ENCODE results near the gene NUDT16L1.

The NUDT16L1 gene

GRCh38 chr16:4664538-4665418 lies 28.6 kb upstream of the NUDT16L1 start:
- no peak for DNase-seq (ENCODE audit: low read depth)

GRCh38 chr16:4666537-4667202 lies 26.7 kb upstream of the NUDT16L1 start:
- DNase-seq (ENCODE audit: low read depth) = no peak

- no peak for DNase-seq (ENCODE audit: low read depth)
Measured at GRCh38 chr16:4667203-4667963, 26.0 kb upstream of the NUDT16L1 start.

DNA sequence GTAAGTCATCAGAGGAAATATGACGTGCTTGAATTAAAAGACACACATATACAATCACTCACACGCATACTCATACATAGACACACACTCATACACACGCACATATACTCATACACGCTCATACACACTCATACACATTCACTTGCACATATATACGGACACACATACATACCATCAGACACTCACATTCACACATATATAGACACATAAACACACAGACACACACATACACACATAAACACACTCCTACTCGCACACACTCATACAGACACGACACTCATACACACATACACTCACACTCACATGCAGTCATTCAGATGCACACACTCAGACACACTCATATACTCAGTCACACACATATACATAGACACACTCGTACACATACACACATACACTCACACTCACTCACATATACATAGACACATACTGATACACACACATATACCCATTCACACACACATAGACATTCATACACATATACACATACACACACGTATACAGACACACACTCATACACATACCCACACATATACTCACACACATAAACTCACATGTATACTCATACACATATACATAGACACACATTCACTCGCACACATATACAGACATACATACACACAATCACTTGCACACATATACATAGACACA lies 24.9 kb upstream of the NUDT16L1 start:
- DNase-seq (ENCODE audit: low read depth) = no peak

GRCh38 chr16:4673387-4674046 lies 19.8 kb upstream of the NUDT16L1 start:
- DNase-seq (ENCODE audit: low read depth) = no peak

- DNase-seq (ENCODE audit: low read depth) = no peak
Measured at GRCh38 chr16:4674926-4675530, 18.3 kb upstream of the NUDT16L1 start.

- DNase-seq (ENCODE audit: low read depth) = no peak
Measured at GRCh38 chr16:4675864-4676786, 17.2 kb upstream of the NUDT16L1 start.

- DNase-seq (ENCODE audit: low read depth) = no peak
Measured at GRCh38 chr16:4676831-4677230, 16.5 kb upstream of the NUDT16L1 start.

DNA sequence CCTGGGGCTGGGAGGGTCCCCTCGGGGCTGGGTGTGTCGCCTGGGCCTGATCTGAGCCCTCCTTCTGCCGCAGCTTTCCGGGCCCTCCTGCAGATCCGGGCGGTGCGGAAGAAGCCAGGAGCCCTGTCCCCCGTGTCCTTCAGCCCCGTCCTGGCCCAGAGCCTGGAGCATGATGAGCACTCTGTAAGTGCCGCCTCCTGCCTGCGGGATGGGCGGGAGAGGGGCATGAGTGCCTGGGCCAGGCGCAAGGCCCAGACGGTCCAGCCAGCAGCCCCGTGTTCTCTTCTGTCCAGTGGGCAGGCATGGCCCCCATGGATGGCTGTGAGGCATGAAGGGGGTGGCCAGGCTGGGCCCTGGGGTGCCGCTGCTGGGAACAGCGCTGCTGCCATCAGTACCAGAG lies 16.0 kb upstream of the NUDT16L1 start:
- DNase-seq (ENCODE audit: low read depth) = no peak

- no peak for DNase-seq (ENCODE audit: low read depth)
Measured at GRCh38 chr16:4677994-4678393, 15.4 kb upstream of the NUDT16L1 start.

DNA sequence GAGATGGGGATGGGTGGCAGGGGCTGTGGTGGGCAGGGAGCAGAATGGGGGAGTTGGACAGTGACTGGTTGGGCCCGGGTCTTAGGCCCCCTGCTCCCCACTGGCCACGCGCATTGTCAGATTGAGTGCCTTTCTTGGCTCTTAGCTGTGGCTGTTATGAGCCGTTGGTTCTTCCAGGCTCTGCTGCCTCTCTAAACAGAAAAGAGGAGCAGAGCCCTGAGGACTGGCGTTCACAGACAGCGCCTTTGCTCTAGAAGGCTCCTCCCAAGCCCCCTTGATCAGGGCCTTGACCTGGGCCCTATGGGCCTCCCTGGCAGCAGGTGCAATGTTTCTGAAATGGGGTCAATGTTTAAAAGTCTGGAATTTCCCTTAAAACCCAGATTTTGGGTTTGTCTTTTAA lies 14.8 kb upstream of the NUDT16L1 start:
- DNase-seq (ENCODE audit: low read depth) = no peak

GRCh38 chr16:4679156-4679849 lies 14.1 kb upstream of the NUDT16L1 start:
- no peak for DNase-seq (ENCODE audit: low read depth)

GRCh38 chr16:4679850-4680636 lies 13.3 kb upstream of the NUDT16L1 start:
- DNase-seq (ENCODE audit: low read depth) = no peak

GRCh38 chr16:4680673-4681470 lies 12.5 kb upstream of the NUDT16L1 start:
- no peak for DNase-seq (ENCODE audit: low read depth)

DNA sequence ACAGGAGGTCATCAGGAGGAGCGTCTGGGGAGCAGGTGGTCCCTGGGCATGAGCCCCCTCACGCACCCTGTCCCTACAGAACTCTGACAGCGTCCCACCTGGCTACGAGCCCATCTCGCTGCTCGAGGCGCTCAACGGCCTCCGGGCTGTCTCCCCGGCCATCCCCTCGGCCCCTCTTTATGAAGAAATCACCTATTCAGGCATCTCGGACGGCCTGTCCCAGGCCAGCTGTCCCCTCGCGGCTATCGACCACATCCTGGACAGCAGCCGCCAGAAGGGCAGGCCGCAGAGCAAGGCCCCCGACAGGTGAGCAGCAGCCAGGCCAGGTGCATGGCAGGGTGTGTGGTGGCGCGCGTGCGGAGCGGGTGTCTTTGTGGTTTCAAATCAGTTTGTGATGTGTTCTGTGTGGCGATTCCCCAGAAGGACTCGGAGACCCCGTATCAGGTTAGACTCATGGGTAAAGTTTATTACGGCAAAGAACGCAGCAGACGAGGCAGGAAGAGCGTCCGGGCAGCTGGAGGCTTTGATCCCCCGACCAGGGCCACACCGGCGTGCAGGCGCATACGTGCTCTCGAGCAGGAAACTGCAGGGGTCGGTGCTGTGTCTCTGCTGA lies 11.8 kb upstream of the NUDT16L1 start:
- DNase-seq (ENCODE audit: low read depth) = no peak

DNA sequence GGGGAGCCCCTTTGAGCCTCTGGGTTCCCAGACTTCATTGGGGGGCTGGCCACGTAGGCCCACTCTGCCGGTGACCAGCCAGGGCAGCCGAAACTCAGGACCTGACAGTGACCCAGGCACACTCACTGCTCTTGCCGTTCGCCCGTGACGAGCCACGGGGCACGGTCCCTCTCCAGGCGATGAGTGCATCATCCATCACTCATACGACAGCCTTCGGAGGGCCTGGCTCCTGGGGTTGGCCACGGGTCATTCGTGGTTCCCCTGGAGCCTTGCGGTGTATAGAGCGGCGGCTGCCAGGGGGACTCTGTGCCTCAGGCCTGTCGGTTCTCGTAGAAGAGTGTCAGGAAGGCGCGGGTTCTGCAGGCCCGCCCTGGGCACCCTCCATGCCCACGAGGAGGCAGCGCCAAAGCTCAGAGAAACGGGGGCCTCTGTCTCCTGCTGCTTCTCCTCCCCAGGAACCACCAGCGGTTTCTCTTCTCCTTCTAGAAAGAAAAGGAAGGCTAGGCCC lies 11.2 kb upstream of the NUDT16L1 start:
- DNase-seq (ENCODE audit: low read depth) = no peak

- no peak for DNase-seq (ENCODE audit: low read depth)
Measured at GRCh38 chr16:4682616-4683254, 10.6 kb upstream of the NUDT16L1 start.
